Cardiac muscle cell (in vitro differentiated cells and primary cell): ENCODE measurements around the gene SLC51A. TPM values are rescaled to one million over a fixed set of nuclear protein-coding genes. Genes with fewer than 3 reads are reported as not detected.
A peak's percentile ranks its signal among the peaks of the same experiment; 100 is the strongest.
"Not testable (repeated sequence)": the region's sequence is repeated elsewhere in the genome, so short reads cannot be mapped to it uniquely, and the experiment has no call there.

Source experiments
- DNase-seq, 2 donors: peaks; one replicate each; pipeline versions ENCODE4 v3.0.0 to v3.0.0-alpha.2; 2010 to 2017; ENCODE audit warnings: low read depth in 1 of 2, low spot score in 1 of 2
- H3K27ac ChIP-seq: fragments of 200-600 bp; sonication (generic); 2 replicates; pipeline ENCODE4 v1.5.1; 2016
- H3K27me3 ChIP-seq: fragments of 200-600 bp; sonication (generic); 2 replicates; pipeline ENCODE4 v1.6.0; 2016; ENCODE audit warnings: control low read depth
- H3K36me3 ChIP-seq: fragments of 200-600 bp; sonication (generic); 2 replicates; pipeline ENCODE4 v1.5.1; 2016; ENCODE audit warnings: control low read depth
- H3K4me1 ChIP-seq: fragments of 200-600 bp; sonication (generic); 2 replicates; pipeline ENCODE4 v1.8.1; 2017; ENCODE audit warnings: low read depth, mild to moderate bottlenecking, mixed run types
- H3K4me3 ChIP-seq: fragments of 200-600 bp; sonication (generic); 2 replicates; pipeline ENCODE4 v1.5.1; 2016; ENCODE audit warnings: mild to moderate bottlenecking
- H3K9me3 ChIP-seq: fragments of 200-600 bp; sonication (generic); 2 replicates; pipeline ENCODE4 v1.5.1; 2017; ENCODE audit warnings: low read depth, mild to moderate bottlenecking, control low read depth
- CTCF ChIP-seq: IDR thresholded peaks from 2 replicates; pipeline ENCODE4 v1.5.1; 2012; ENCODE audit warnings: low read depth, mild to moderate bottlenecking, low read length
- polyA plus RNA-seq: library from polyadenylated mRNA; unstranded; fragments of >200 nt; fragmentation: Nextera tagmentation; extraction: Ambion mirVana; gene quantifications from 2 replicates; pipeline ENCODE4 v1.2.1, GENCODE V29; 2016
- total RNA-seq: library from RNA; depleted of rRNA; stranded (reverse); fragments of >200 nt; gene quantifications from 2 replicates; pipeline ENCODE4 v1.2.3, GENCODE V29; 2016

SLC51A gene
- total and polyA plus RNA-seq, 2 experiments from 2014 or later: 3.9 TPM; not detected in 1

GRCh38 chr3:196198771-196199753 is 17.3 kb upstream of the SLC51A start:
- Histone ChIP-seq H3K9me3 (no peaks in the 10 kb centered on the region), H3K36me3 (no peaks in the 10 kb centered on the region), H3K4me1 (peaks cover 1% of the 10 kb centered on the region), H3K4me3 (no peak overlapping the region), H3K27me3 (no peaks in the 10 kb centered on the region), H3K27ac (no peak overlapping the region)
- DNase-seq: no peak
- no peak for TF ChIP-seq CTCF

GRCh38 chr3:196202516-196202970 is 13.8 kb upstream of the SLC51A start:
- Histone ChIP-seq H3K9me3 (no peaks in the 10 kb centered on the region), H3K36me3 (no peaks in the 10 kb centered on the region), H3K27me3 (peaks cover 10% of the 10 kb centered on the region), H3K4me1 (no peaks in the 10 kb centered on the region), H3K4me3 (no peak overlapping the region), H3K27ac (no peak overlapping the region)
- peak in 1 of 2 donors; percentile 68 for DNase-seq
- TF ChIP-seq CTCF: no peak

- peaks cover 10% of the 10 kb centered on the region for H3K27me3 ChIP-seq
- no peak for DNase-seq
- H3K27ac ChIP-seq: no peak overlapping the region
- no peaks in the 10 kb centered on the region for H3K4me1 ChIP-seq
- no peaks in the 10 kb centered on the region for H3K36me3 ChIP-seq
- no peak for TF ChIP-seq CTCF
- no peak overlapping the region for H3K4me3 ChIP-seq
- H3K9me3 ChIP-seq: no peaks in the 10 kb centered on the region
These were observed 12.5 kb upstream of the SLC51A start for GRCh38 chr3:196203846-196204245.

GRCh38 chr3:196205442-196206205 is 10.7 kb upstream of the SLC51A start:
- not testable (repeated sequence) for H3K4me1 ChIP-seq, H3K27me3 ChIP-seq, DNase-seq, H3K36me3 ChIP-seq, H3K9me3 ChIP-seq, H3K27ac ChIP-seq, H3K4me3 ChIP-seq

- H3K36me3 ChIP-seq: no peaks in the 10 kb centered on the region
- peak in 1 of 2 donors; percentile 57 for DNase-seq
- no peak overlapping the region for H3K27ac ChIP-seq
- H3K4me1 ChIP-seq: no peaks in the 10 kb centered on the region
- peak overlapping the region; percentile 24 for H3K4me3 ChIP-seq
- TF ChIP-seq CTCF: no peak
- no peaks in the 10 kb centered on the region for H3K9me3 ChIP-seq
- H3K27me3 ChIP-seq: peaks cover 10% of the 10 kb centered on the region
These were observed 9.0 kb upstream of the SLC51A start for GRCh38 chr3:196207159-196207832.
